Measurements from ENCODE around the gene AGFG2. TPM values are rescaled to one million over a fixed set of nuclear protein-coding genes. Genes with fewer than 3 reads are reported as not detected.
A peak's percentile ranks its signal among the peaks of the same experiment; 100 is the strongest.

Gene AGFG2
- total and polyA plus RNA-seq, 2 of the 13 experiments (the other 11 are each of a cell fraction or from before 2014, with no cell fraction given): 125 to 132 TPM

DNA sequence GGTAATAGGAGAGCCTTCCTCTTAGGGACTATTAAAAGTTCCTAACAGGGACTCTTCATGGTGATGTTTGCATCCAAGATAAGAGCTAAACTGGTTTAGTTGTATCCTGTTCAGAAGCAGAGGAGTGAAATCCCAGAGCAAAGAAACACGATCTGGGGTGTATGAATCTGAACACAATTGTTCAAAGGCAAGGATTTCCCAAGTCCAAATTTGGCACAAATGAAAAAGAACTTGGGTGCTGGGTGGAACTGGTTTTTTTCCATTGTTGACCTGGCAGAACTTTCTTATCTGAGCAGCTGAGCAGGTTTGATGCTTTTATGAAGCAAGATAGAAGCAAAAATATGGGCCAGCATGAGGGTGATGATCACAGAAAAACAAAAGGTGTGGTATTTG lies 6.0 kb downstream of the AGFG2 start (continued):
- TF ChIP-seq ZNF44 (CRISPR knock-in tag; IDR thresholded peaks at IDR 0.05) (no peak), ZNF251 (CRISPR knock-in tag; IDR thresholded peaks at IDR 0.05) (no peak), ZNF660 (CRISPR knock-in tag; IDR thresholded peaks at IDR 0.05; ENCODE audit: borderline replicate concordance, low read depth) (no peak), HNF4G (IDR thresholded peaks at IDR 0.05; ENCODE audit: borderline replicate concordance, low read depth, low read length) (no peak), HNF4G (CRISPR knock-in tag; IDR thresholded peaks at IDR 0.05; ENCODE audit: borderline replicate concordance, low read depth) (no peak), ZNF468 (CRISPR knock-in tag; IDR thresholded peaks at IDR 0.05) (no peak), ZNF768 (CRISPR knock-in tag; IDR thresholded peaks at IDR 0.05) (no peak), GFI1 (CRISPR knock-in tag; IDR thresholded peaks at IDR 0.05; ENCODE audit: borderline replicate concordance) (no peak), SOX13 (IDR thresholded peaks at IDR 0.05) (no peak), SOX13 (CRISPR knock-in tag; conservative IDR thresholded peaks at IDR 0.05 in 1 of 2, IDR thresholded peaks at IDR 0.05 in 1 of 2) (peak in 1 of 2 experiments; percentile 79; a peak in 2 of 4 replicates), NCOR1 (IDR thresholded peaks at IDR 0.05; ENCODE audit: borderline replicate concordance, low read length) (no peak), SMARCE1 (IDR thresholded peaks at IDR 0.05; ENCODE audit: borderline replicate concordance) (no peak), PTBP1 (IDR thresholded peaks at IDR 0.05; ENCODE audit: low read depth, low read length, poor library complexity, severe bottlenecking) (no peak), ZNF788 (CRISPR knock-in tag; IDR thresholded peaks at IDR 0.05; ENCODE audit: borderline replicate concordance) (no peak), ZBTB1 (CRISPR knock-in tag; IDR thresholded peaks at IDR 0.05; ENCODE audit: borderline replicate concordance) (no peak), ELF3 (CRISPR knock-in tag; IDR thresholded peaks at IDR 0.05) (no peak)
- TF ChIP-seq, protein P1, sequence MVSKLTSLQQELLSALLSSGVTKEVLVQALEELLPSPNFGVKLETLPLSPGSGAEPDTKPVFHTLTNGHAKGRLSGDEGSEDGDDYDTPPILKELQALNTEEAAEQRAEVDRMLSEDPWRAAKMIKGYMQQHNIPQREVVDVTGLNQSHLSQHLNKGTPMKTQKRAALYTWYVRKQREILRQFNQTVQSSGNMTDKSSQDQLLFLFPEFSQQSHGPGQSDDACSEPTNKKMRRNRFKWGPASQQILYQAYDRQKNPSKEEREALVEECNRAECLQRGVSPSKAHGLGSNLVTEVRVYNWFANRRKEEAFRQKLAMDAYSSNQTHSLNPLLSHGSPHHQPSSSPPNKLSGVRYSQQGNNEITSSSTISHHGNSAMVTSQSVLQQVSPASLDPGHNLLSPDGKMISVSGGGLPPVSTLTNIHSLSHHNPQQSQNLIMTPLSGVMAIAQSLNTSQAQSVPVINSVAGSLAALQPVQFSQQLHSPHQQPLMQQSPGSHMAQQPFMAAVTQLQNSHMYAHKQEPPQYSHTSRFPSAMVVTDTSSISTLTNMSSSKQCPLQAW (CRISPR knock-in tag; IDR thresholded peaks at IDR 0.05): no peak
- TF ChIP-seq, protein P2, sequence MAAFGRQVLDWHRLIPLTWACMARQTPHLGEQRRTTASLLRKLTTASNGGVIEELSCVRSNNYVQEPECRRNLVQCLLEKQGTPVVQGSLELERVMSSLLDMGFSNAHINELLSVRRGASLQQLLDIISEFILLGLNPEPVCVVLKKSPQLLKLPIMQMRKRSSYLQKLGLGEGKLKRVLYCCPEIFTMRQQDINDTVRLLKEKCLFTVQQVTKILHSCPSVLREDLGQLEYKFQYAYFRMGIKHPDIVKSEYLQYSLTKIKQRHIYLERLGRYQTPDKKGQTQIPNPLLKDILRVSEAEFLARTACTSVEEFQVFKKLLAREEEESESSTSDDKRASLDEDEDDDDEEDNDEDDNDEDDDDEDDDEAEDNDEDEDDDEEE (CRISPR knock-in tag; IDR thresholded peaks at IDR 0.05): no peak
- TF ChIP-seq, protein P3, sequence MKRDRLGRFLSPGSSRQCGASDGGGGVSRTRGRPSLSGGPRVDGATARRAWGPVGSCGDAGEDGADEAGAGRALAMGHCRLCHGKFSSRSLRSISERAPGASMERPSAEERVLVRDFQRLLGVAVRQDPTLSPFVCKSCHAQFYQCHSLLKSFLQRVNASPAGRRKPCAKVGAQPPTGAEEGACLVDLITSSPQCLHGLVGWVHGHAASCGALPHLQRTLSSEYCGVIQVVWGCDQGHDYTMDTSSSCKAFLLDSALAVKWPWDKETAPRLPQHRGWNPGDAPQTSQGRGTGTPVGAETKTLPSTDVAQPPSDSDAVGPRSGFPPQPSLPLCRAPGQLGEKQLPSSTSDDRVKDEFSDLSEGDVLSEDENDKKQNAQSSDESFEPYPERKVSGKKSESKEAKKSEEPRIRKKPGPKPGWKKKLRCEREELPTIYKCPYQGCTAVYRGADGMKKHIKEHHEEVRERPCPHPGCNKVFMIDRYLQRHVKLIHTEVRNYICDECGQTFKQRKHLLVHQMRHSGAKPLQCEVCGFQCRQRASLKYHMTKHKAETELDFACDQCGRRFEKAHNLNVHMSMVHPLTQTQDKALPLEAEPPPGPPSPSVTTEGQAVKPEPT (CRISPR knock-in tag; IDR thresholded peaks at IDR 0.05; ENCODE audit: low read depth): no peak
- TF ChIP-seq, protein P4, sequence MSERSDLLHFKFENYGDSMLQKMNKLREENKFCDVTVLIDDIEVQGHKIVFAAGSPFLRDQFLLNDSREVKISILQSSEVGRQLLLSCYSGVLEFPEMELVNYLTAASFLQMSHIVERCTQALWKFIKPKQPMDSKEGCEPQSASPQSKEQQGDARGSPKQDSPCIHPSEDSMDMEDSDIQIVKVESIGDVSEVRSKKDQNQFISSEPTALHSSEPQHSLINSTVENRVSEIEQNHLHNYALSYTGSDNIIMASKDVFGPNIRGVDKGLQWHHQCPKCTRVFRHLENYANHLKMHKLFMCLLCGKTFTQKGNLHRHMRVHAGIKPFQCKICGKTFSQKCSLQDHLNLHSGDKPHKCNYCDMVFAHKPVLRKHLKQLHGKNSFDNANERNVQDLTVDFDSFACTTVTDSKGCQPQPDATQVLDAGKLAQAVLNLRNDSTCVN (CRISPR knock-in tag; IDR thresholded peaks at IDR 0.05; ENCODE audit: borderline replicate concordance): no peak
- TF ChIP-seq, protein P5, sequence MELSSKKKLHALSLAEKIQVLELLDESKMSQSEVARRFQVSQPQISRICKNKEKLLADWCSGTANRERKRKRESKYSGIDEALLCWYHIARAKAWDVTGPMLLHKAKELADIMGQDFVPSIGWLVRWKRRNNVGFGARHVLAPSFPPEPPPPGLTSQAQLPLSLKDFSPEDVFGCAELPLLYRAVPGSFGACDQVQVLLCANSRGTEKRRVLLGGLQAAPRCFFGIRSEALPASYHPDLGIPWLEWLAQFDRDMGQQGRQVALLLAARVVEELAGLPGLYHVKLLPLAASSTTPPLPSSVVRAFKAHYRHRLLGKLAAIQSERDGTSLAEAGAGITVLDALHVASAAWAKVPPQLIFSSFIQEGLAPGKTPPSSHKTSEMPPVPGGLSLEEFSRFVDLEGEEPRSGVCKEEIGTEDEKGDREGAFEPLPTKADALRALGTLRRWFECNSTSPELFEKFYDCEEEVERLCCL (CRISPR knock-in tag; IDR thresholded peaks at IDR 0.05; ENCODE audit: borderline replicate concordance): peak; percentile 31; the same call in 1 of the 2 replicates
- TF ChIP-seq, protein P6, sequence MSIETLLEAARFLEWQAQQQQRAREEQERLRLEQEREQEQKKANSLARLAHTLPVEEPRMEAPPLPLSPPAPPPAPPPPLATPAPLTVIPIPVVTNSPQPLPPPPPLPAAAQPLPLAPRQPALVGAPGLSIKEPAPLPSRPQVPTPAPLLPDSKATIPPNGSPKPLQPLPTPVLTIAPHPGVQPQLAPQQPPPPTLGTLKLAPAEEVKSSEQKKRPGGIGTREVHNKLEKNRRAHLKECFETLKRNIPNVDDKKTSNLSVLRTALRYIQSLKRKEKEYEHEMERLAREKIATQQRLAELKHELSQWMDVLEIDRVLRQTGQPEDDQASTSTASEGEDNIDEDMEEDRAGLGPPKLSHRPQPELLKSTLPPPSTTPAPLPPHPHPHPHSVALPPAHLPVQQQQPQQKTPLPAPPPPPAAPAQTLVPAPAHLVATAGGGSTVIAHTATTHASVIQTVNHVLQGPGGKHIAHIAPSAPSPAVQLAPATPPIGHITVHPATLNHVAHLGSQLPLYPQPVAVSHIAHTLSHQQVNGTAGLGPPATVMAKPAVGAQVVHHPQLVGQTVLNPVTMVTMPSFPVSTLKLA (IDR thresholded peaks at IDR 0.05): no peak
